NCI-H2171 (cell line): ENCODE data around the gene LPAR1.
"Not testable (repeated sequence)": the region's sequence is repeated elsewhere in the genome, so short reads cannot be mapped to it uniquely, and the experiment has no call there.

Experiments
- DNase-seq: peaks from one replicate; lab custom pipeline; 2025; lab: John Stamatoyannopoulos, UW

LPAR1 gene, protein sequence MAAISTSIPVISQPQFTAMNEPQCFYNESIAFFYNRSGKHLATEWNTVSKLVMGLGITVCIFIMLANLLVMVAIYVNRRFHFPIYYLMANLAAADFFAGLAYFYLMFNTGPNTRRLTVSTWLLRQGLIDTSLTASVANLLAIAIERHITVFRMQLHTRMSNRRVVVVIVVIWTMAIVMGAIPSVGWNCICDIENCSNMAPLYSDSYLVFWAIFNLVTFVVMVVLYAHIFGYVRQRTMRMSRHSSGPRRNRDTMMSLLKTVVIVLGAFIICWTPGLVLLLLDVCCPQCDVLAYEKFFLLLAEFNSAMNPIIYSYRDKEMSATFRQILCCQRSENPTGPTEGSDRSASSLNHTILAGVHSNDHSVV

DNA sequence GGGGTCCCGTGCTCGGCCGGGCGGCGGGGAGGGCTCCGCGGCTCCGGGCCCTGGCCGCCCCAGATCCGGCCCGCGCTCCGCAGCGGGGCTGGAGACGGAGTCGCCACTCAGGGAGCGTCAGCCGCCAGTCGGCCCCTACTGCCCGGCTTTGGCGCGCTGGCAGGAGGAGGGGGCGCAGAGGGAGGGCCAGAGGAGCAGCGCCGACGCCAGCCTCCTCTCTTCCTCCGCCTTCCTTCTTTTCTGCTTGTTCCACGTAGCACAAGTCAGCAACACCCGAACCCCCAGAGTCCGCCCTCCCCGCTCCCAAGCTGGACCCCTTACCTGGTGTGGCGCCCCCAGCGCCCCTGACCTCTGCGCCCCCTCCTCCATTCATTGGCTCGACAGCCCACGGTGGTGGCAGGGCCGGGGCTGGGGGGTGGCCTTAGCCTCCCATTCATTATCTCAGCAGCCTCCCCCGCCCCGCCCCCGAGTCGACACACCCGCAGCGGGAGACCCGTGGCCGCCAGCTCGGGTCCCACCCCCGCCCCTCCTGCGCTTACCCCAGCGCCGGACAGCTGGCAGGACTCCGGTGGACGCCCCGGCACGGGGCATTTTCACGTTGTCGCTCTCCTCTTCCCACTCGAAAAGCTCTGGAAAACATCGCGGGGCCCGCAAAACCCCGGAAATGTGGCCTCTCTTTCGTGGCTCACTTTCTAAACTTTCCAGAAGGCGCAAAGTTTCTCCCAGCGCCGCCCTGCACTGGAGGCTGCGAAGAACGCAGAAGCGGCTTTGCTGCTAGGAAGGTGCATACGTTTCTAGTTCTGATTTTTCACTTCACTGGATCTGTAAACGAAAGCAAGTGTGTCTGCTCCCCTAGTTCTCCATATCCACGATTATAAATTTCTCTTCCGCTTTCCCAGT lies at the start of gene LPAR1:
TSS of gene LPAR1 (minus strand) at position 140 of the 900 bp plus-strand sequence. CDS start 66,353 bp downstream, outside the sequence.
- DNase-seq, result no peak

- no peak for DNase-seq
Measured at GRCh38 chr9:111078391-111079038, 40.2 kb upstream of the LPAR1 start.

DNA sequence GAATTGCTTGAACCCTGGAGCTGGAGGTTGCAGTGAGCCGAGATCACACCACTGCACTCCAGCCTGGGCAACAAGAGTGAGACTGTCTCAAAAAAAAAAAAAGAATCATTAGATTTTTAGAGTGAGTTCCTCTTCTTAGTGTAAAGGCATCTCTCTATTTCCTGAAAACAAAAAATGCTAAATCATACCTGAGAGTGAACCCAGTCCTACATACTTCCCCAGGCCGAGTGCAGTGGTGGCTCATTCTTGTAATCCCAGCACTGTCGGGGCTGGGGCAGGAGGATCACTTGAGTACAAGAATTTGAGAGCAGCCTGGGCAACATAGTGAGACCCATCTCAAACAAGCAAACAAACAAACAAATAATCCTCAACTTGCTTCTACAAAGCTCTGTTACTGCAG lies 38.2 kb upstream of the LPAR1 start:
- DNase-seq, result no peak

GRCh38 chr9:111076042-111076441 lies 37.8 kb upstream of the LPAR1 start:
- no peak for DNase-seq

DNA sequence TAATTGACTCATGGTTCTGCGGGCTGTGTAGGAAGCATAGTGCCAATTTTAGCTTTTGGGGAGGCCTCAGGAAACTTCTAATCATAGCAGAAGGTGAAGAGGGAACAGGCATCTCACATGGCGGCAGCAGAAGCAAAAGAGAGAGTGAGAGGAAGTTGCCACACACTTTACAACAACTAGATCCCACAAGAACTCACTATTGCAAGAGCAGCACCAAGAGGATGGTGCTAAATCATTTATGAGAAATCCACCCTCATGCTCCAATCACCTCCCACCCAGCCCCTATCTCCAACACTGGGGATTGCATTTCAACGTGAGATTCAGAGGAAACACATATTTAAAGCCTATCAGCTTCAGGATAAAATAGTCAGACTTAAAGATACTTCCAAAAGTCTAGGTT lies 36.1 kb upstream of the LPAR1 start:
- DNase-seq, result no peak

GRCh38 chr9:111069183-111069582 lies 30.9 kb upstream of the LPAR1 start:
- DNase-seq, result no peak

DNA sequence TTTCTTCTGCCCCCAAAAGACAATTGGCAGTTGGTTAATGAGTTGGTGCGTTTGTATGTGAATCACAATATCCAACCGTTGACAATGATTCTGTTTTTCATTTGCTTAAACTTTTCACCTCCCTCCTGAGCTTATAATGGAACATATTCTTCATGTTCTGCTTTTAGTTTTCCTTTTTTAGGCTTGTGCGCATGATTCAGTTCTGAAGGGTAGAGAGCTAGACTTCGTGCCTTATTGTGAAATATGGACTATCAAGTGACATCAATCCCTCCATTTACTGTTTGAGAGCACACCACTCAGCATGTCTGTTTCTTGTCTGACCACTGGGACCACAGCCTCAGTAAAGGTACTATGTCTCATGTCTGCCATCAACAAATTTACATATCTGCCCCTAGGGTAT lies 30.5 kb upstream of the LPAR1 start:
- no peak for DNase-seq

GRCh38 chr9:111068383-111068730 lies 30.1 kb upstream of the LPAR1 start:
- no peak for DNase-seq

DNA sequence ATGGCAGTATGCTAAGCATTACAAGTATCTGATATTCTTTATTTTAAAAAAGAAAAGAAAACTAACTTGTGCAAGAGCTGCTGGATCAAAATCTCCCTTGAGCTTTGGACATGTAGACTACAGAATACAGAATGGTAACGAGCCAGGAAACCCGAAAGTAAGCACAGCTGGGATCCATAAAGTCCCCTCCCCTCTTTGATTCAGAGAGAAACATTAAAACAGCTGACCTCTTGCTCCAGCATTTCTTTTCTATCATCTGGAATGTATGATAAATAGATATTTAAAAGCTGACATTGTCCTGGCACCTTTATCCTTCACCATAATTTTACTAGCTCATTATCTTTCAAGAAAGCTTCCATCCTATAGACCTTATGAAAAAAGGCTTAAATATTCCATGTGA lies 28.2 kb upstream of the LPAR1 start:
- DNase-seq, result no peak

DNA sequence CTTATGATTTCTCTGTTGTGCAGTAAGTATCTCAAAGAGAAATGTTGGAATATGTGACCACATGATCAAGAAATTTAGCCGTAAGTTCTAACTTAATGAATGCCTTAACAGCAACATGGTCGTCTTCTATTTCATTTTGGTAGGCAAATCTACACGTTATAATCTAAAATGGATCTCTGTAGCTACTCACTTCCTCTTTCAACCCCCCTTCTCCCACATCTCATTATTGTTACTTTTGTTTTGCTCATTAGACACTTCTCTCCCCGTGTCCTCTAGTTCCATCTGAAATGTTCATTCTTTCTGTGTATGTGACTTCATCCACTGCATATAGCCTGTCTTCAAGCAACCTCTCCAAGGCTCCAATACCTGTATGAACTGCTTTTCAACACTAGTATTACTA lies 27.1 kb upstream of the LPAR1 start:
- no peak for DNase-seq

- DNase-seq, result no peak
Measured at GRCh38 chr9:111064160-111064837, 26.0 kb upstream of the LPAR1 start.

DNA sequence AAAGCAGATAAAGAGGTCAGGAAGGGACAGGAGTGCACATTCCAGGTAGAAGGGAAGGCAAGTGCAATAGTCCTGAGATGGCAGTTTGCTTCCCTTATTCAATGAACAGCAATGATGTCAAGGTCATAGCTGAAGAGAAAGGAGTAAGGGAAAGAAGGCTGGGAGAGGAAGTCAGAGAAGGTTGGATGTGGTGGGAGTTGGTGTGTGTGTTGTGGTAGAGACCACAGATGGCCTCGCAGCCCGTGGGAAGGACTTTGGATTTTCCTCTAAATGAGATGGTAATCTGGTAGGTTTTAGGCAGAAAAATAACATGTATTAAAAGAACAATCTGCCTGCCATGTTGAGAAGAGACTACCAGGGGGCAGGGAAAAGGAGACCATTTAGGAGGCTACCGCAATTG lies 25.1 kb upstream of the LPAR1 start:
- DNase-seq, result no peak

GRCh38 chr9:111058166-111058565 lies 19.9 kb upstream of the LPAR1 start:
- no peak for DNase-seq

DNA sequence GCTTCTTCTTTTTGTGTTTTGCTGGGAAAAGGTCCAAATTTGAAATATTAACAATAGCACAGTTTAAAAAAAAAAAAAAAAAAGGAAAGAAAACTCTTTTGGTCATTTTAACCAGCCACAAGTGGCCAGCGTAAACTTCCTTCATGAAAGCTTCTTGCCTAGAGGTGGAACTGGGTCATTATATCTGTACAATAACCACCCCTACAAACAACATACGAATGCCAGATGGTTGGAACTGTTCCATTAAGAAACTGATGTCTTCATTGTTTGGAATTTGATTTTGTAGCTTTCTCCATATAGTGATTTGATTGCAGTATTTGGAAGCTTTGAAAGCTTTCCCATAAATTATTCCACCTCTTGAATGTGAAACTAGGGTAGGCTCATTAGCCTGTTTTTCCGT lies 18.3 kb upstream of the LPAR1 start:
- DNase-seq, result no peak

GRCh38 chr9:111052791-111053190 lies 14.5 kb upstream of the LPAR1 start:
- DNase-seq, result no peak

- no peak for DNase-seq
Measured at GRCh38 chr9:111051400-111051799, 13.1 kb upstream of the LPAR1 start.

- DNase-seq, result no peak
Measured at GRCh38 chr9:111050819-111051218, 12.5 kb upstream of the LPAR1 start.

- not testable (repeated sequence) for DNase-seq
Measured at GRCh38 chr9:111047287-111047686, 9.0 kb upstream of the LPAR1 start.

DNA sequence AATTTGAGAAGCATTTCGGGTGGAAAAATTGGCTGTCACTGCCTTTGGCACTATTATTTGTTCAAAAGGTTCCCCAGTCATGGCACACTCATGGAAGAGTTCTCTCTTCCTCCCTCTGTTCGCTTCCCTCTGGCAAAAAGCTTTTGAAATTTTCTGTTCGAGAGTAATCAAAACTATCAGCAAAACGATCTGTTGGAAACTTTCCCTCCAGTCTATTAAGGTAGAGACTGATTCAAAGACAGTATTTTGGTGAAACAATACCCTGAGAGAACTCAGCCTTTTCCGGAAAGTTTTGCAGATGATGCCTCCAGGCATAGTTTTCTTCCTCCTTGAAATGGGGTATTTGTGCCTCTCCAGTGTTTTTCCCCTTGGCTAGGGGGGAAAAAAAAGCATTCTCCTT lies 3.6 kb upstream of the LPAR1 start:
- DNase-seq, result no peak

- DNase-seq, result no peak
Measured at GRCh38 chr9:111040494-111040893, 2.2 kb upstream of the LPAR1 start.

DNA sequence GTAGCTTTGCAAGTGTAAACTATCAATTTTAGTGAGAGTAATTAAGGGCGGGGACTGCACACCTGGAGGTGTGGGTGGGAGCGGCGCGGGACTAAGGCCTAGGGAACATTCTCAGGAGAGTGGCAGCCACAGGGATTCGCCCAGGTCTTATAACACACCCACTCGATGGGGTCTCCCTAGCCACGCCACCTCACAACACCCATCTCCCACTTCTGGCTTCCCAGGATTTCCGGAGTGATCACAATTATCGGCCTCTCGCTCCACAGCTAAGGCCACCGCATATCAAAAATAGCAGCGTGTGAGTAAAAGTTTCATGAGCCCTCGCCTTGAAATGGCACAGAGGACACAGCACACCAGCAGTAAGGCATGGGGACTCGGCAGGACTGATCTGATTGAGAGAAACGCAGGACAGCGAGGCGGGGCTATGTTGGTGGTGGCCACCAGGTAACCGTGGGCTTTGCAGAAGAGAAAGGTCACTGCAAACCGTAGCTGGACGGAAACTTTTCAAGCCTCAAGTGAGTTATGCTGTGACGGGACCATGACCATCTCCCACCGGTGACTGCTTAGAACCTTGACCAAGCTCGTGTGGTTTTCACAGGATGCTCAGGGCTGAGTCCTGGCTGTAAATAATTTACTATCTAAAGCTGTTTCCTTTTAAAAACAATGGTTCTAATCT lies 1.1 kb upstream of the LPAR1 start:
- DNase-seq, result no peak
